Upper lobe of left lung (tissue), 6 donors: Measurements from ENCODE around the gene MAP10. TPM values are rescaled to one million over a fixed set of nuclear protein-coding genes. Genes with fewer than 3 reads are reported as not detected.

Experiments used
- ATAC-seq, 2 donors: fragments of 200-7000 bp; cut with Tn5 transposase; one replicate each; pipeline ENCODE4 v1.9.1; 2022; ENCODE audit warnings: mild to moderate bottlenecking in 2 of 2, moderate library complexity in 2 of 2; ENCODE audit not compliant: low FRiP score in 2 of 2
- DNase-seq, 2 donors: peaks; one replicate each; pipeline ENCODE4 v3.0.0-alpha.2; 2019 to 2020
- H3K27ac ChIP-seq, 4 donors: fragments of 200-600 bp; sonication (generic); one replicate each; pipeline ENCODE4 v1.5.1; 2016 to 2019
- H3K27me3 ChIP-seq, 4 donors: fragments of 200-600 bp; sonication (generic); one replicate each; pipeline ENCODE4 v1.5.1; 2017 to 2019
- H3K36me3 ChIP-seq, 4 donors: fragments of 200-600 bp; sonication (generic); one replicate each; pipeline ENCODE4 v1.5.1; 2016 to 2019
- H3K4me1 ChIP-seq, 4 donors: fragments of 200-600 bp; sonication (generic); one replicate each; pipeline ENCODE4 v1.5.1; 2018 to 2019
- H3K4me3 ChIP-seq, 4 donors: fragments of 200-600 bp; sonication (generic); one replicate each; pipeline ENCODE4 v1.5.1; 2017 to 2019; ENCODE audit warnings: mild to moderate bottlenecking in 2 of 4, moderate library complexity in 1 of 4
- H3K9me3 ChIP-seq, 4 donors: fragments of 200-600 bp; sonication (generic); one replicate each; pipeline ENCODE4 v1.5.1; 2018 to 2019
- CTCF ChIP-seq, 6 experiments: fragments of 450-650 bp in 4 of 6; fragments of 200-600 bp in 2 of 6; sonication (generic) in 2 of 6; IDR thresholded peaks; one replicate each; pipeline ENCODE4 v1.5.1; 2016 to 2019; ENCODE audit warnings: antibody characterized with exemption in 6 of 6
- EP300 ChIP-seq, 4 donors: sonication (generic); formaldehyde crosslinking; IDR thresholded peaks; one replicate each; pipeline ENCODE4 v1.5.1; 2017; ENCODE audit warnings: antibody characterized with exemption in 4 of 4, control low read depth in 2 of 4
- POLR2A ChIP-seq, 4 donors: fragments of 450-650 bp; IDR thresholded peaks; one replicate each; pipeline ENCODE4 v1.5.1; 2016 to 2017; ENCODE audit warnings: antibody characterized with exemption in 4 of 4, mild to moderate bottlenecking in 2 of 4
- POLR2AphosphoS5 ChIP-seq, 2 donors: sonication (generic); formaldehyde crosslinking; IDR thresholded peaks; one replicate each; pipeline ENCODE4 v1.5.1; 2017; ENCODE audit warnings: antibody characterized with exemption in 2 of 2
- WGBS, 2 donors: methylation state at CpG; one replicate each; pipeline ENCODE4 v1.1.5; 2017 to 2018; 5-methylcytosine and 5-hydroxymethylcytosine counted together
- total RNA-seq, 6 donors: library from RNA; depleted of rRNA in 4 of 6; stranded (reverse); fragments of >200 nt in 4 of 6; gene quantifications; one replicate each; pipeline versions ENCODE4 v1.1.0 to v1.2.1, GENCODE V29; 2016 to 2021
- donor health status: DM: no; HTN: no; CAD: no; lungs with moderate emphysema.
- donor health status: DM: no; HTN: yes; CAD: no; lungs with severe emphysema.

MAP10 gene
- total RNA-seq, 6 donors from 2014 or later: 0.78 to 4.2 (median 1.9) TPM

- WGBS, 2 donors: 87 to 91% methylated on average over 4 of the region's 4 CpGs
- no peak overlapping the region for H3K4me3 ChIP-seq
- no peaks in the 10 kb centered on the region for H3K36me3 ChIP-seq
- H3K27ac ChIP-seq: no peak overlapping the region
- H3K4me1 ChIP-seq: peaks cover 0 to 3% (median 0%) of the 10 kb centered on the region in 4 donors
- TF ChIP-seq EP300 (IDR thresholded peaks at IDR 0.05) (no peak), POLR2AphosphoS5 (IDR thresholded peaks at IDR 0.05) (no peak), CTCF (IDR thresholded peaks at IDR 0.05) (no peak), POLR2A (IDR thresholded peaks at IDR 0.05) (no peak)
- no peaks in the 10 kb centered on the region for H3K9me3 ChIP-seq
- ATAC-seq: peak in 1 of 2 donors; percentile 79
- no peak for DNase-seq
- no peaks in the 10 kb centered on the region for H3K27me3 ChIP-seq
Observed at GRCh38 chr1:232813097-232813496, 7.9 kb downstream of the MAP10 start.

GRCh38 chr1:232813760-232814159 is 8.5 kb downstream of the MAP10 start:
- no peak for ATAC-seq
- DNase-seq: no peak
- no peaks in the 10 kb centered on the region for H3K27me3 ChIP-seq
- TF ChIP-seq CTCF (IDR thresholded peaks at IDR 0.05) (no peak), POLR2A (IDR thresholded peaks at IDR 0.05) (no peak), POLR2AphosphoS5 (IDR thresholded peaks at IDR 0.05) (no peak), EP300 (IDR thresholded peaks at IDR 0.05) (no peak)
- H3K27ac ChIP-seq: no peak overlapping the region
- 60 to 68% methylated on average over 1 of the region's 1 CpG for WGBS, 2 donors
- no peak overlapping the region for H3K4me3 ChIP-seq
- peaks cover 0 to 3% (median 0%) of the 10 kb centered on the region in 4 donors for H3K4me1 ChIP-seq
- no peaks in the 10 kb centered on the region for H3K9me3 ChIP-seq
- no peaks in the 10 kb centered on the region for H3K36me3 ChIP-seq

- Histone ChIP-seq H3K36me3 (no peaks in the 10 kb centered on the region), H3K27me3 (no peaks in the 10 kb centered on the region), H3K27ac (no peak overlapping the region), H3K4me3 (no peak overlapping the region), H3K9me3 (no peaks in the 10 kb centered on the region), H3K4me1 (no peaks in the 10 kb centered on the region)
- WGBS, 2 donors: 78 to 85% methylated on average over 1 of the region's 1 CpG
- ATAC-seq (no peak), DNase-seq (no peak)
- TF ChIP-seq POLR2AphosphoS5 (IDR thresholded peaks at IDR 0.05) (no peak), POLR2A (IDR thresholded peaks at IDR 0.05) (no peak), CTCF (IDR thresholded peaks at IDR 0.05) (no peak), EP300 (IDR thresholded peaks at IDR 0.05) (no peak)
Observed at GRCh38 chr1:232816324-232816723, 11.1 kb downstream of the MAP10 start.

- no peak for TF ChIP-seq POLR2AphosphoS5 (IDR thresholded peaks at IDR 0.05)
- TF ChIP-seq CTCF (IDR thresholded peaks at IDR 0.05): no peak
- no peak for TF ChIP-seq POLR2A (IDR thresholded peaks at IDR 0.05)
- TF ChIP-seq EP300 (IDR thresholded peaks at IDR 0.05): no peak
- Histone ChIP-seq H3K27me3 (no peaks in the 10 kb centered on the region), H3K9me3 (no peaks in the 10 kb centered on the region), H3K4me1 (no peaks in the 10 kb centered on the region), H3K36me3 (no peaks in the 10 kb centered on the region), H3K4me3 (no peak overlapping the region), H3K27ac (no peak overlapping the region)
- DNase-seq (no peak), ATAC-seq (no peak)
- WGBS, 2 donors: 82 to 90% methylated on average over 2 of the region's 2 CpGs
Observed at GRCh38 chr1:232818040-232818439, 12.8 kb downstream of the MAP10 start.

GRCh38 chr1:232820431-232820830 is 15.2 kb downstream of the MAP10 start:
- DNase-seq (no peak), ATAC-seq (no peak)
- Histone ChIP-seq H3K27ac (no peak overlapping the region), H3K27me3 (no peaks in the 10 kb centered on the region), H3K4me3 (no peak overlapping the region), H3K9me3 (no peaks in the 10 kb centered on the region), H3K36me3 (no peaks in the 10 kb centered on the region), H3K4me1 (no peaks in the 10 kb centered on the region)
- TF ChIP-seq EP300 (IDR thresholded peaks at IDR 0.05): no peak
- TF ChIP-seq POLR2A (IDR thresholded peaks at IDR 0.05): no peak
- no peak for TF ChIP-seq CTCF (IDR thresholded peaks at IDR 0.05)
- peak in 1 of 2 donors; percentile 28 for TF ChIP-seq POLR2AphosphoS5 (IDR thresholded peaks at IDR 0.05)
- 78 to 90% methylated on average over 1 of the region's 1 CpG for WGBS, 2 donors
